Mucosa of descending colon (tissue), 3 donors: Measurements from ENCODE around the gene PSAT1. TPM values are rescaled to one million over a fixed set of nuclear protein-coding genes. Genes with fewer than 3 reads are reported as not detected.
A peak's percentile ranks its signal among the peaks of the same experiment; 100 is the strongest.

Experiments
- ATAC-seq: fragments of 200-7000 bp; cut with Tn5 transposase; one replicate; pipeline ENCODE4 v1.9.1; 2020; ENCODE audit warnings: mild to moderate bottlenecking, moderate library complexity
- DNase-seq, 3 donors: peaks; one replicate each; pipeline ENCODE4 v3.0.0-alpha.2; 2020
- H3K36me3 ChIP-seq: fragments of 200-600 bp; one replicate; pipeline ENCODE4 v1.8.0; 2021; ENCODE audit warnings: low read depth, mild to moderate bottlenecking
- H3K4me1 ChIP-seq: fragments of 200-600 bp; one replicate; pipeline ENCODE4 v1.8.0; 2021; ENCODE audit warnings: low read depth, mild to moderate bottlenecking
- H3K4me3 ChIP-seq: fragments of 200-600 bp; one replicate; pipeline ENCODE4 v1.8.0; 2021; ENCODE audit warnings: mild to moderate bottlenecking
- H3K9me3 ChIP-seq: fragments of 200-600 bp; one replicate; pipeline ENCODE4 v1.8.0; 2021; ENCODE audit warnings: mild to moderate bottlenecking
- CTCF ChIP-seq: fragments of 200-600 bp; IDR thresholded peaks from one replicate; pipeline ENCODE4 v1.8.0; 2022; ENCODE audit warnings: antibody characterized with exemption, mild to moderate bottlenecking
- intact Hi-C, 2 donors: fragments of 100-400 bp; cut with DNase I in 1 of 2; cut with micrococcal nuclease in 1 of 2; formaldehyde crosslinking; loops; one replicate each; pipeline versions ENCODE4 v1.11.0 to v1.11.1; 2022; cut with DNase I, micrococcal nuclease
- total RNA-seq, 3 donors: library from RNA; stranded (reverse); fragmentation: NEBNext Ultra II Directional in 2 of 3; extraction: Animal tissue kit (Norgen Biotek cat#: 25700) in 2 of 3; gene quantifications; one replicate each; pipeline versions ENCODE4 v1.2.1 to v1.2.4, GENCODE V29; 2021 to 2023
- donor health status: DM: no; HTN: no; CAD: no; lungs with moderate emphysema.
- donor health status: DM: no; HTN: no; CAD: no.
- donor health status: DM: no; HTN: yes; CAD: no.

PSAT1 gene
- total RNA-seq, 3 donors from 2014 or later, result 1.2 to 7.2 (median 3.4) TPM

- Histone ChIP-seq H3K4me1 (no peaks in the 10 kb centered on the region), H3K4me3 (no peak overlapping the region), H3K9me3 (no peaks in the 10 kb centered on the region), H3K36me3 (no peaks in the 10 kb centered on the region)
- intact Hi-C loops, result no loop called here
- ATAC-seq, result peak; percentile 43
- DNase-seq, result no peak
- TF ChIP-seq CTCF, result no peak
Observed at GRCh38 chr9:78370991-78371390, 74.1 kb downstream of the PSAT1 start.

GRCh38 chr9:78371981-78372380 is 75.1 kb downstream of the PSAT1 start:
- Histone ChIP-seq H3K9me3 (no peaks in the 10 kb centered on the region), H3K4me1 (no peaks in the 10 kb centered on the region), H3K4me3 (no peak overlapping the region), H3K36me3 (no peaks in the 10 kb centered on the region)
- no peak for DNase-seq
- TF ChIP-seq CTCF, result no peak
- ATAC-seq, result no peak
- intact Hi-C loops, result no loop called here

Other genes starting within 250 kb of the PSAT1 start
- gene CEP78, start 61.0 kb upstream of the PSAT1 start, total RNA-seq, result 10 to 100 TPM in 2 of 3 donors, 1 to 10 TPM in 1; 5.7 to 15.6 (median 11.2) TPM